HG03469 (cell line): ENCODE data around the gene CSNK1E.
"Not testable (repeated sequence)": the region's sequence is repeated elsewhere in the genome, so short reads cannot be mapped to it uniquely, and the experiment has no call there.

Experiments
- ATAC-seq: cut with Tn5 transposase; IDR thresholded peaks from one replicate; pipeline ENCODE4 v1.9.1; 2021; ENCODE audit warnings: mild to moderate bottlenecking, moderate library complexity, moderate number of reproducible peaks; ENCODE audit not compliant: unreplicated experiment

CSNK1E gene

GRCh38 chr22:38317122-38317994, at the start of gene CSNK1E:
Gene CSNK1E (minus strand): TSS chr22:38317433. CDS start chr22:38314157, 3,276 bp downstream.
- ATAC-seq: no peak

- not testable (repeated sequence) for ATAC-seq
These were observed 48.6 kb upstream of the CSNK1E start for GRCh38 chr22:38365829-38366228.

DNA sequence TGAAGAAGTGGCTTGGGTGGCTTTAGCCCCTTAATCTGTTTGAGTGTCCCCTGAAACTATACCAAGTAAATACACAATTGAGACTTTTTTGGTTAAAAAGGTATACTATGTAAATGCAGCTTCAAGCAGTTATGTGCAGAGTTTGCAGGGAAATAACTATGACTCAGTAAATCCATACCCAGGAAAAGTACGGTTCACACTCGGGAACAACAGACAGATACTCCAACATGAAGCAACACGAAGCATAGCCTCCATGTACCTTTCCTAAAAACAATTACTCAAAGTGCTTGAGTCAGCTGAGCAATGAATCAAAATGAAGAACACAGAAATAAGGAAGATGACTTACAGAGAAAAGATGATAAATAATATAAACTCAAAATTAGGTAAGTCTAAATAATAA, 47.9 kb upstream of the CSNK1E start:
- ATAC-seq: not testable (repeated sequence)

- ATAC-seq: not testable (repeated sequence)
These were observed 43.3 kb upstream of the CSNK1E start for GRCh38 chr22:38360560-38360959.

DNA sequence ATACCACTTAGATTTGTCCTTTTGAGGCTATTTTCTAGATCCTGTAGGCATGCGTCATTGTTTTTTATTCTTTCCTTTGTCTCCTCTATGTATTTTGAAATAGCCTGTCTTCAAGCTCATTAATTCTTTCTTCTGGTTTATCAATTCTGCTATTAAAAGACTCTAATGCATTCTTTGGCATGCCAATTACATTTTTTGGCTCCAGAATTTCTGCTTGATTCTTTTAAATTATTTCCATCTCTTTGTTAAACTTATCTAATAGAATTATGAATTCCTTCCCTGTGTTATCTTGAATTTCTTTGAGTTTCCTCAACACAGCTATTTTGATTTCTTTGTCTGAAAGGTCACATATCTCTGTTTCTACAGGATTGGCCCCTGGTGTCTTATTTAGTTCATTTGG, 42.6 kb upstream of the CSNK1E start:
- ATAC-seq: not testable (repeated sequence)

GRCh38 chr22:38357971-38358370, 40.7 kb upstream of the CSNK1E start:
- not testable (repeated sequence) for ATAC-seq

GRCh38 chr22:38355275-38355674, 38.0 kb upstream of the CSNK1E start:
- no peak for ATAC-seq

DNA sequence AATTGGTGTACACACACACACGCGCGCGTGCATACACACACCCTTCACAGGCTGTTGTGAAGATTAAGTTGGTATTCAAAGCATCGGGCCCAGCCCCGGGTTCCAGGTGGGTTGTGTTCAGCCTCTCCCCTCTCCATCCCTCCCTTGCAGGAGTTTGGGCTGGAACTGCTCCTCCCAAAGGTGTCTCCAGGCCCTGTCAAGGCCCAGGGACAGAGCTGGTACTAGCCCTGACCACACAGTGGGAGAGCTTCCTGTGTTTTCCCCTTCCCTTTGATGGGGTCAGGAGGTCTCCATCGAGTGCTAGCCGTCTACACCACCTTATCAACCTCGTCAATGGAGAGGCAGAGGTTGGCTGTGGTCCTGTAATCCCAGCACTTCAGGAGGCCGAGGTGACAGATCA, 36.5 kb upstream of the CSNK1E start:
- no peak for ATAC-seq

DNA sequence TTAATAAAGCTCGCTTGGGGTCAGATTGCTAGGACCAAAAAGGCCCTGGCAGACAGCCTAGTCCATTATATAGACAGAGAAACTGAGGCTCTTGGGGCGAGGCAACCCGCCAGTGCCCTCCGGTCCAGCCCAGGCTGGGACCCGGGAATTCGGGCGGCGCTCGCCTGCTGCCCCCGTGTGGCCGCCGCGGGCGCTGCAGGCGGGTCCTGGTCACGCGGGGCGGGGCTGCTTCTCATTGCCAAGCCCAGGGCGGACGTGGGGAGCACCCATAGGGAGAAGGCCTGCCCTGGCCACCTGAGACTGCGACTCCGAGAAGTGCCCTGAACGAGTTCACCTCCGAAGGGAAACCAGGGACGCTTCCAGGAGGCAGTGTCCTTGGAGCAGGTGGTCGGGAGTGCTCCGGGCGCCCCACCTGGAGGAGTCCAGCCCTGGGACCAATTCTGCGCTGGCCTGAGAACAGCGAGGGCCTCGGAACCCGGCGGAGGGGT, 36.0 kb upstream of the CSNK1E start:
- no peak for ATAC-seq

- ATAC-seq: no peak
These were observed 35.2 kb upstream of the CSNK1E start for GRCh38 chr22:38352436-38352835.

GRCh38 chr22:38350444-38351359, 33.5 kb upstream of the CSNK1E start:
- no peak for ATAC-seq

GRCh38 chr22:38348751-38349496, 31.7 kb upstream of the CSNK1E start:
- ATAC-seq: no peak

- no peak for ATAC-seq
These were observed 30.9 kb upstream of the CSNK1E start for GRCh38 chr22:38347944-38348750.

GRCh38 chr22:38347181-38347943, 30.1 kb upstream of the CSNK1E start:
- ATAC-seq: no peak

DNA sequence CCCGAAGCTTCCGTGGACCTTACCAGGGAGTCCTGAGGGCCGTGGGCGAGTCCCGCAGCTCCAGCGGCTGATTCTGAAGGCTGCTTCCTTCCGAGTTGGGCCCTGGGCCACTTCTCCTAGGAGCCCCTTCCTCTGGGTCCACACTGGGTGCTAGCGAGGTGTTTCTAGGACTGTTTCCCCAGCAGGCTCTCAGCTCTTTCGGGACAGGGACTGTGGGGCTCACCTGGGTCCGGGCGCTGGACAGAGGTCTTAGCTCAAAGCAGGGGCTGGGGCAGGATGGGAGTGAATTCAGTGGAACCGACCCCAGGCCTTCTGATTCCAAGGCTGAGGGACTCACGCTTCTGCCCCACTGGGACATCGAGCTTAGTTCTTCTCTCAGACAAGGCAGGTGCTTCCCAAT, 29.3 kb upstream of the CSNK1E start:
- ATAC-seq: no peak

GRCh38 chr22:38345782-38346181, 28.5 kb upstream of the CSNK1E start:
- ATAC-seq: no peak

DNA sequence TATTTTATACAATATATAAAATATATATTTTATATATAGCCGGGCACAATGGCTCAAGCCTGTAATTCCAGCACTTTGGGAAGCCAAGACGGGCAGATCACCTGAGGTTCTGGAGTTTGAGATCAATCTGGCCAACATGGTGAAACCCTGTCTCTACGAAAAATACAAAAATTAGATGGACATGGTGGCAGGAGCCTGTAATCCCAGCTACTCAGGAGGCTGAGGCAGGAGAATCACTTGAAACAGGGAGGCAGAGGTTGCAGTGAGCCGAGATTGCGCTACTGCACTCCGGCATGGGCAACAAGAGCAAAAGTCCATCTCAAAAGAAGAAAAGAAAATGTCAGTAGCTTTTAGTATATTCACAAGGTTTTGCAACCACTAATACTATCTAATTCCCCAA, 22.7 kb upstream of the CSNK1E start:
- ATAC-seq: not testable (repeated sequence)

- ATAC-seq: no peak
These were observed 21.6 kb upstream of the CSNK1E start for GRCh38 chr22:38338772-38339379.

DNA sequence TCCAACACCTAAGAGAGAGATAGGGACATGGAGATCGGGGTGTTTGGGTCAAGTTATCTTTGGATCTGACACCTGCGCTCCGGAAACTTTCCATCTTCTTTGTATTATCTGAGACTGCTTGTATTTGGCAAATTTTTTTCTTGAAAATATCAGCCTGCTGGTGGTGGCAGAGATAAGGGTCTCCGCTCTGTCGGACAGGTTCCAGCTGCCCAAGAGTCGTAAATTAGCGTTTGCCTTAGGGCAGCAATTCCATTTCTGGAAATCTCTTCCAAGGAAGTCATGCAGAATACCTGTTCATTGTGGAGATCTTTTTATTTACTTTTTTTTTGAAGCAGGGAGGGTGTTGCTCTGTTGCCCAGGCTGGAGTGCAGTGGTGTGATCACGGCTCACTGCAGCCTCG, 19.5 kb upstream of the CSNK1E start:
- ATAC-seq: no peak
